Forelimb muscle (tissue), 1 donor: Measurements from ENCODE around the gene CTIF. TPM values are rescaled to one million over a fixed set of nuclear protein-coding genes. Genes with fewer than 3 reads are reported as not detected.

Experiments
- DNase-seq: peaks from one replicate; pipeline ENCODE4 v3.0.0-alpha.2; 2013; ENCODE audit warnings: low read depth
- polyA plus RNA-seq: library from polyadenylated mRNA; unstranded; fragments of 120-200 nt; gene quantifications from one replicate; pipeline ENCODE4 v1.2.1, GENCODE V29; 2013; ENCODE audit not compliant: insufficient read length

CTIF gene
- polyA plus RNA-seq, 1 donor, result 35.6 TPM

DNA sequence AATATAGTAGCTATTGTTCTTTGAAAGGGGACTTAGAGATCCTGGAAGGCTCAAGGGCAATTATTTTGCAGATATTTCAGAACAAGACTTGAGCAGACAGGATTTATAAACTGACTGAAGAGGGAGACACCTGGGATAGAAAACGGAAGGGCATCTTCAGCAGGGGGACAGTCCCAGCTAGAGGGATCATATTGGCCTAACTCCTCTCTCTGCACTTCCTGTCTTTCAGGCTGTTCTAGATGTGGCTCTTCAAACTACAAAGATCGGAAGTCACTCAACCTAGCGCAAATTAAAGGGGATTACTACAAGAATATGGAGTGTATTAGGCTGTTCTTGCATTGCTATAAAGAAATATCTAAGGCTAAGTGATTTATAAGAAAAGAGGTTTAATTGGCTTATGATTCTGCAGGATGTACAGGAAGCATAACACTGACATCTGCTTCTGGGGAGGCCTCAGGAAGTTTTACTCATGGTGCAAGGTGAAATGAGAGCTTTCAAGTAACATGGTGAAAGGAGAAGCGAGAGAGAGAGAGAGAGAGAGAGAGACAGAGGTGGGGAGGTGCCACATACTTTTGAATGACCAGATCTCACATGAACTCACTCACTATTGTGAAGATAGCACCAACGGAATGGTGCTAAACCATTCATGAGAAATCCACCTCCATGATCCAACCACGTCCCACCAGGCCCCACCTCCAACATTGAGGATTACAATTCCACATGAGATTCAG lies 5.3 kb upstream of the CTIF start:
- DNase-seq, result no peak

DNA sequence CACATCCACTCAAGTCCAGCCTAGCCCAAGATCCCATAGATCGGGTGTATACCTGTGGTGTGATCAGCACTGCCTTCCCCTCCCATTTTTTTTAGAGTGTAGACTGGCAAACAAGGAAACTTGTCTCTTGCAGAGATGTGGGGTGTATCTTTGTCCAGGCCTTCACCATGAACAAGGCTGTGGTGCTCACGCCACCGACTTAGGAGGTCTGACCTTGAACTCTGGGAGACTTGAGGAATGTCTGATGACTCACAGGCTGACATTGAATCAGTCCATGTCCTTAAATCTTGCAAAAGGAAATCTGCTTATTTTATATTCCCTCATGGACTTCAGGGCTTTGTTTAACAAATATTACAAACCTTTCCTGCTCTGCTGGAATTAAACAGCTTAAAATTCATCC lies 4.5 kb upstream of the CTIF start:
- DNase-seq, result no peak

DNA sequence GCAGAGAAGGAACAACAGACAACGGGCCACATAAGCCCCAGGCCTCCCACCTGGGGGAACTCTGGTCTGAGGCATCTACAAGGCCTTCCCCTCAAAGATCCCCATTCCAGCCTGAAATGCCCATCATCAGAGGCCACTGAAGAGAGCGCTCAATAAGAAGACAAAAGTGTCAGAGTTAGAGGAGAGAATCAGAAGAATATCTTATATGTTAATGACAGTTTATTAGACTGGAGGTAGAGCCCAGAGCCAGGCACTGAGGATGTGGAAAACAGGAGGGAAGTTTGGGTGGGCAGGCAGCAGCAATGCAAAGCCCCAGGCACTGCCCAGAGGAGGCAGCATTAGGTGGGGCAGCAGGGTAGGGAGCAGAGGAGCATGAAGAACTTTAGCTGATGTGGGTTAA lies 2.9 kb upstream of the CTIF start:
- no peak for DNase-seq

DNA sequence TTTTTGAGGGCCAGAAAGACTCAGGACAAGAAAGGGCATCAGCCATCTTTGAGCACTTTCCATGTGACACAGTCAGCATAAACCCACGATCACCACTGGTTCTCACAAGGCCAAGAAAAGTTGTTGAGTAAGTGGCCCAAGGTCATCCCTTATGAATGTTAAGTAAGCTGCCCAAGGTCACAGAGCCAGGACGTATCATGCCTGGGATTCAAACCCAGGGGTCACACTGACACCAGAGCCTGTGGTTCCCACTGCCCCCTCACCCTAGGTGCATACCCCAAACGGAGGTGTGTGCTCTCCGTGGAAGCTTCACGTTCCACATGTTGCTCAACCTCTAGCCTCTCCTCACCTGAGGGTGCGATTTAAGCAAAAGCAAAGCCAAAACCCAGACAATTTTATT lies 2.3 kb upstream of the CTIF start:
- no peak for DNase-seq

GRCh38 chr18:48539406-48540250 lies 797 bp downstream of the CTIF start:
- DNase-seq, result no peak

DNA sequence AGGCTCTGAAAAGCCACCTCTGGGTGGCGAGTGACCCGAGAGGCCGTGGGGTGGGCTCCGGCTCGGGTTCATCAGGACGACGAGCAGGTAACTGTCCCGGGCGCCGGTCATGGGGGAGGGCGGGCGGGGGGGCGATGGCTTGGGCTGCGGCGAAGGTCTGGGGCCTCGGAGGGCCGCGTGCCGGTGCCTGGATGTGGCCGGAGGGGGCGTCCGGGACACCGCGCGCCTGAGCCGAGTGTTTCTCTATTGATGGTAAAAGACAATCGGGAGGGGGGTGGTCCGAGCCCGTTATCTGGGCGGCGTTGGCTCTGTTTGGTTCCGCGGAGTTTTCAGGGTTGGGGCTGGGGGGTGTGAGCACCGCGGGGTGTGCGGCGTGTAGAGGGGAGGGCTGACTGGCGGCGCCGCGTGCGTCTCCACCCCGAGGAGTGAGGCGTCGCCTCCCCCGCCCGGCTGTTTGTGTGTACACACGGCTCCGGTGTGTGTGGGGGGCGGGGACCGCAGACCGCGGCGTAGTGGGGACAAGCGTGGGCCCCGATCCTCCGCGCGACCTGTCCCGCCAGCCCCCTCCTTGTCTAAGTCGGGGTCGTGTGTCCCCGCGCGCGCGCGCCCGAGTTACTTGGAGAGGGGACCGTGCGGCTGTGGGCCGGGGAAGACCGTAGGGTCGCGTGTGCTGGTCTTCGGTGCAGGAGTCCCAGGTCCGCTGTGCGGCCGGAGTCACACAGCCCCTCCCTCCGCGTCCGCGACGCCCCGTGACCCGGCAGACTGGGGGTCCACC lies 1.6 kb downstream of the CTIF start:
- DNase-seq, result no peak

DNA sequence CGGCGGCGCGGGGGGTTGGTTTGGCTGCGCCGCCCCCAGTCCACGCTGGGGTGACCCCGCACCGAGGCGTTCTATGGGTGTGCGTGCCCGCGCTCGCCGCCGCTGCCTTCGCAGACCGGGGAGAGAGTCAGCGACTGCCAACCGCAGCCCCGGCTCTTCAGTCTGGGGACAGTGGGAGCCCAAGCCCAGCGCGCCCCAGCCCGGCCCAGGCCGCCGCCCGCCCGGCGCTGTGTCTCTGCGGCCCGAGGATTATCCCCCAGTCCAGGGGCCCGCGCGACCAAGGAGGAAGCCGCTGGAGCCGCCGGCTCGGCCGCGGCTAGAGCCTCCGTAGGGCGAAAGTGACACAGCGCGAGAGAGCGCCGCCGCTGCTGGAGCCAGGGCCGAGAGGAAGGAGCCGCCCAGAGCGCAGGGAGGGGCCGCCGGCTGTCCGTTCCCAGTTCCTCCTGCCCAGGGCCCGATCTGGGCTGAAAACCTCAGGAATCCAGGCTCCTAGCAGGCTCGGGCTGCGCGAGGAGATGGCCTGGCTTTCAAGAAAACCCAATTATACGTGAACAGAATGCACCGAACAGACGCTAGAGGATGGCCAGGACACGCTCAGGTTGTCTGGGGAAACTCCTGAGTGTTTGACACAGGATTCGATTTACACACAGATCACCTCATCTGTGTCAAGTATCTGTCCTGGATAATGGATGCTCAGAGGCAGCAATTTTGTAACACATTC lies 2.4 kb downstream of the CTIF start:
- DNase-seq, result no peak

DNA sequence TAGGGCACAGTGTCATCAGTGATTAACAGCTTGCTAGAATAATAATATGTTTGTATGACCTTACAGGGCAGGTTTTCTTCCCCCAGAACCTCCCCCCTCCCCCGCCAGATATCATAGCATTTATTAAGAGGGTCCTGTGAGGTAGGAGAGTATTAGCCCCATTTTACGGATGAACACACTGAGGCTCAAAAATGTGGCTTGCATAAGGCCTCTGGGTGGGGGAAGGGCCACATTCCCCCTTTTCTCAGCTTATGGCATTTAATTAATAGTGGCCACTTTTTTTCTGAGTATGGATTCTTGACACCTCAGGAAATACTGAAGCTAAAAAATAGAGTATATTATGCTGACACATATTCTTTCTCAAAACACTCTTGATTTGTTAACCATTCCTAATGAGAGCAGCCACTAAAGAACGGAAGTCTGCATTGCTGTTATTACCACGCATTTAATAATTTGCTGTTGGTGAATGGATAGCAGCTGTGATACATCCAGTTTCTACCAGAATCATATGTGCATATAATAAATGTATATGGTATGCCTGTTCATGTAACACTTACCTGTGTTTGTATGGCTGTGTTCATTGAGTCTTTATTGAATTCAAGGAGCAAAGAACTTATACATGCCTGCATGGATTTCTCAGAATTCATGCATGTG lies 3.0 kb downstream of the CTIF start:
- no peak for DNase-seq

DNA sequence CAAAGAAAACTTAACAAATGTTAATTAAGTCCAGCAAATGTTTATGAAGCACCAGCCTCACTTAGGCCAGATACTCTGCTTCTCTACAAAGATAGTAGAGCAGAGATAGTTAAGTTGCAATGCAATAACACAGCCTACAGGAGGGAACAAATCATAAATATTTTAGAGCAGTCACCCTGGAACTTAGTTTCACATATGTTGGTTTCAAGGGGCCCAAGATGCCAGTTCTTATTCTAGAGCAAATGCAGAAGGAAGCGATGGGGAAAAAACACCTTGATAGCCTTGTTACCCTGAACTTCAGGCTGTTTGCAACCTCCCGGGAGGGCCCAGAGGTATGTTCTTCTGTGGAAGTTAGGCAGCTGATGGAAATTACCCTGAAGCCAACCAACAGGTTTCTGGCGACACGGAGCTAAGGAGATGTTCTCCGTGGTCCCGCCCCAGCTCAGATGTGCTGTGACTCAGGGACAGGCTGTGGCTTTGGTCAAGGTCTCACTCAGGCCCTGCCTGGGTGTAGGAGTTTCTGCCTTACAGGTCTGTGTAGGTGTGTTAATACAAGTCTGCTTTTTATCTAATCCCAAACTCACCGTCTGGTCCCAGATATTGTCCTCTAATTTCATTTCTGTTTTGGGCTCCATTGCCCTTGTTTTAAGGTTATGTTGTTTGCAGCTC lies 3.8 kb downstream of the CTIF start:
- no peak for DNase-seq

- DNase-seq, result no peak
Measured at GRCh38 chr18:48543228-48543627, 4.4 kb downstream of the CTIF start.

- DNase-seq, result no peak
Measured at GRCh38 chr18:48544116-48544515, 5.3 kb downstream of the CTIF start.

DNA sequence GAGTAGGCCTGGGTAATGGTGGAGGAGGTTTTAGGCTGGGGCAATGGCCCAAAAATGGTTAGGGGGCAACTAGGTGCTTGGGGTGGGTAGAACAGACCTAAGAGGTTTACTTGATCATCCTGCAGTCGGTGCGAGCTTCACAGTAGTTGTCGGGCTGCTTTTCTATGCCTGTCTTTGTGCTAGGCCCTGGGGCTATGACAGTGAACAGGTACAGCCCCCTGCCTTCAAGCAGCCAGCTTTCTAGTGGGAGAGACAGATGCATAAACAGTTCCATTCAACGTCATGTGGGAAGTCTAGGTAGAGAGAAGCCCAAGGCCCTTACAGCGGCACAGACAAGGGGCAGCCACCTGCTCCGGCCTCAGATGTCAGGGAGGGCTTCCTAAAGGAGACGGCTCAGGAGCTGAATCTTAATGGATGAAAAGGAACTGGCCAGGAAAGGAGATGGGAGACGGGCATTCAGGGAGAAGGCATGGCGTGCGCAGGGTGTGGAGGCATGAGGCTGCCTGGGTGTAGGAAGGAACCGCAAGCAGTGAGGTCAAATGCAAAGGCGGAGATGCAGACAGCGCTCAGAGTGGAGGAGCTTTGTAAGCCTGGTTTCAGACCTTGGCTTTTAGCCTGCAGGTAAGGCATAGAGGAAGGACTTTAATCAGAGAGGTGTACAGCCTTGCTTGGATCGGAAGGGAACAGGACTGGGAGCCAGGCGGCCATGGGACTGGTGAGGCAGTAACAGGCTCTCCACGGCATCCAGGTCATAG lies 6.0 kb downstream of the CTIF start:
- DNase-seq, result no peak

DNA sequence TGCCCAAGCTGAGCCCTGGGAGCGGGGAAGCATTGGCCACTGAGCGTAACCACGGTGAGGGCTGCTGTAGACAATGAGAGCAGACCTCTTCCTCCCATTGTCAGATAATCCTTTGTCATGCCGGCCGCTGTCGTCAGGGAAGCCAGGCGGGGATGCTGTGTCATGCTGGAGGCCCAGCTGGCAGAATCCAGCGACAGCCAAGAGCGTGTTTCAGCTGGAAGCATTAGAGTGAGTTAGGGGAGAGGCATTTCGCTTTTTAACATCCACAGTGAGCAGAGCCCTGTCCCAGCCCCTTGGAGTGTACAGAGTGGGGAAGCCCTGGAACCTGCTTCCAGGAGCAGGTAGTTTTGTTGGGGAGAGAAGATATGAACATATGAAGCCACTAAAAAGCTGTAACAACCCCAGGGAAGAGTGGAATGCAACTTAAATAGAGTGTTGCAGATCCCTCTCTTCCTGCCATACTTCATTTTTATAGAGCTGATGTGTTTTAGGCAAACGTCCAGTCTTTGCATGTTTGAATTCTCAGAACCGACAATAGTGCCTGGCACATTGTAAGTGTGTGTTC lies 7.0 kb downstream of the CTIF start:
- DNase-seq, result no peak

GRCh38 chr18:48546396-48546795 lies 7.6 kb downstream of the CTIF start:
- no peak for DNase-seq

- no peak for DNase-seq
Measured at GRCh38 chr18:48547531-48547981, 8.7 kb downstream of the CTIF start.

- no peak for DNase-seq
Measured at GRCh38 chr18:48548011-48548771, 9.4 kb downstream of the CTIF start.

DNA sequence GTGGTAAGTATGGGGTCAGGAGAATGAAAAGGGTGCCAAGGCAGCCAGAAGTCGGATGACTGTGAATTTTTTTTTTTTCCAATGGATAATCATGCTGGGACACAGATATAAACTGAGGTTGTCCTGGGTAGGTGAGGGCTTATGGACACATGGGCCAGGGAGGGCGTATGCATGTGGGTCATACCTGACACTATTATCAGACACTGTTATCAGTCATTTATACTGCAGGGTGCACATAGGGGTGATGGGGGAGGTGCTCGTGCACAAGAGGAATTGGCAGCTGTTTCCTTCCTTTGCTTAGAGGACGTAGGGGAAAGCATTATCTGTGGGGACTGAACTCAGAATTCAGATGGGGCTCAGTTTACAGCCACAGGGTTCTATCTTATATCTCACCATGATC lies 10.1 kb downstream of the CTIF start:
- no peak for DNase-seq

DNA sequence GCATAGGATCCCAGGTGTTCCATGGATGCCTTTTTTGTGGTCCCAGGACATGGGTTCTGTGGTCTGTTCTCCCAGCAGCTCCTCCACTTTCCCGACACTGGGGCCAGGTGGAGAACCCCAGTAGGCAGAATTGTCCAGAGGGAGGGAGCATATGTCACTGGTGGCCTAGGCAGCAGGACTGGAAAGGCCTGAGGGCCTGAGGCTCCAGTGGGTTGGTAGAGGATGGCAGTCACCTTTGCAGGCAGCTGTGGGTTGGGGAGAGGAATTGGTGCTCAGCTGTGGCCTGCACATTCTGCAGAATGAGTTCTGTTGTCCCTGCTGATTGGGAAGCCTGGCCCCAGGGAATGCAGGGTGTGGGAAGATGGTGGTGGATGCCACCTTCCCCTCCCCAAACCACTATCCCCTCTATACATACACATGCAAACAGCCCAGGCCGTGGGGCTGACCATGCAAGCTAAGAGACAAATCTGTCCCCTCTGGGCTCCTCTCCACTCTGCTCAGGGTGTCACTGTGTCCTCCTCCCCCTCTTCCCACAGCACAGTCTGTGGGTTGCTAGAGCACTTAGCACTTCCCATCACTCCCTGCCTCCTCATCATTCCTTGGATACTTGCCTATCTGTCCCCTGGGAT lies 11.4 kb downstream of the CTIF start:
- no peak for DNase-seq
